ENCODE results near the gene DNER. TPM values are rescaled to one million over a fixed set of nuclear protein-coding genes. Genes with fewer than 3 reads are reported as not detected.

The DNER gene
- total RNA-seq, 1 donor from 2014 or later: 0.34 TPM

DNA sequence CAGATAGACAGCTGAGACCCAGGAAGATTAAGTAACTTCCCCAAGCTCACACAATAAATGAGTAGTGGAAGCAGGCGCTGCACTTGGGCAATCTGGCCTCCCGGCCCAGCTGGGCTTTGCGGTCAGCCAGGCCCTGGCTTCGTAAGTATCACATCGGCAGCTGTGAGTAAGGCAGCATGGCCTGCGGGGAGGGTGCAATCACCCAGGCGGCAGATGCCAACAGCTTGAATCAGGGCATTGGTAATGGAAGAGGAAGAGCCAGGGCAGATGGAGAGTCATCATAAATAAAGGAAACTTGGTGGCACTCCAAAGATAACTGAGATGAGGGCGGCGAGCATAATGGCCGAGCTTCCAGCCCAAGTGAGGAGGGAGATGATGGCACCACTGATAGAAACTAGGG is 225.3 kb downstream of the DNER start:
- DNase-seq (ENCODE audit: low spot score): no peak

GRCh38 chr2:229488232-229488631 is 226.1 kb downstream of the DNER start:
- DNase-seq (ENCODE audit: low spot score): no peak

DNA sequence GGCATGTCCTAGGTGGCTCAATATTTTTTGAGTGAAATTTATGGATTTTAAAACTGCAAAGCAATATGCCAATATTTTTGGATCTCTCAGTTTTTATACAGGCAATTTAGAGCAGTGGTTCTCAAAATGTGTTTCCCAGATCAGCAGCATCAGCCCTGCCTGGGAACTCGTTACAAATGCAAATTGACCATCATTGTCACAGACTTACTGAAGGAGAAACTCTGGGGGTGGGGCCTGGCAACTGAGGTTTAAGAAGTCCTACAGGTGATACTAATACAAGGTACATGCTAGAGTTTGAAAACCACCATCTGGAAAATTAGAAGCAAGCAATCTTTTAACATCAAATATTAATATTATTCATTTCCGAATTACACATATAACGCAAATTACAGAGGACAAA is 227.7 kb downstream of the DNER start:
- DNase-seq (ENCODE audit: low spot score): no peak

- DNase-seq (ENCODE audit: low spot score): no peak
These were observed 228.5 kb downstream of the DNER start for GRCh38 chr2:229485857-229486256.

GRCh38 chr2:229477269-229477755 is 237.0 kb downstream of the DNER start:
- no peak for DNase-seq (ENCODE audit: low spot score)

GRCh38 chr2:229475778-229476177 is 238.6 kb downstream of the DNER start:
- DNase-seq (ENCODE audit: low spot score): no peak

- no peak for DNase-seq (ENCODE audit: low spot score)
These were observed 240.2 kb downstream of the DNER start for GRCh38 chr2:229474125-229474524.

DNA sequence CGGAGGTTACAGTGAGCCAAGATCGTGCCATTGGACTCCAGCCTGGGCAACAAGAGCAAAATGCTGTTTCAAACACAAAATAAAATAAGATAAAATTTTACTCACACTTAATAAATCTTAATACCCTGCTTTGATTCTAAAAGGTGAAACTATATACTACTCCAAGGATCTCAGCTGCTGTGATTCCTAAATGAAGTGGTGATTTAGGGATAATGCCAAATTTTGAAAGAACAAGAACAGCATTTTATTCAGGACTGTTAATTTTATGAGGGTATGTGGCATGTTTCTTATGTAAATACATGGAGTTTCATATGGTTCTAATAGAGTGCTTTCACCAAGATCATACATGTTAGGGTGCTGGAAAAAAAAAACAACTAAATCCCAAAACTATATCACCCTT is 243.6 kb downstream of the DNER start:
- DNase-seq (ENCODE audit: low spot score): no peak

- DNase-seq (ENCODE audit: low spot score): no peak
These were observed 246.6 kb downstream of the DNER start for GRCh38 chr2:229467783-229468182.

GRCh38 chr2:229463841-229464346 is 250.5 kb downstream of the DNER start:
- no peak for DNase-seq (ENCODE audit: low spot score)

DNA sequence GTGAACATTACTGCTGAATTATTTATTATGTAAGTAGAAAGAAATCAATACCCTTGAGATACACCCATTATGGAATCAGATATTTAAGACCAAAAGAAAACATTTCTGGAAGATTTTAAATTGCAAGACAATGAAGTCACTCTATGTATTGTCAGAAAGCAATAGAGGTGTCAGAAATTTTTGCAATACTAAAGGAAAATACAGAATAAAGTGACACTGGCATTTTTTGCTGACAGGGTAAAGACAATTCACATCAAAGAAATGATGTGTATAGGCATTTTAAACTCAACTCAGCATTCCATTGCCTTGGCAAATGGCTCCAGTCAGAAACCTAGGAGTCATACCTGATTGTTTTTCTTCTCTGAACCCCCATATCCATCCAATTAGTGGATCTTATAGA is 252.2 kb downstream of the DNER start:
- DNase-seq (ENCODE audit: low spot score): no peak

DNA sequence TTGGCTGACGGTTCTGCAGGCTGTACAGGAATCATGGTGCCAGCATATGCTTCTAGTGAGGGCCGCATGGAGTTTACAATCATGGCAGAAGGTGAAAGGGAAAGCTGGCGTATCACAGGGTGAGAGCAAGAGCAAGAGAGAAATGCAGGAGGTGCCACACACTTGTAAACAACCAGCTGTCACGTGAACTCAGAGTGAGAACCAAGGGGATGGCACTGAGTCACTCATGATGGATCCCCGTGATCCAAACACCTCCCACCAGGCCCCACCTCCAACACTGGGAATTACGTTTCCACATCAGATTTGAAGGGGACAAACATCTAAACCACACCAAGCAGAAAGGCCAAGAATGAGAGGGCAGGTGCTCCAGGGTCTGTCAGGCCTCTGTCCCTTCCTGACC is 258.3 kb downstream of the DNER start:
- DNase-seq (ENCODE audit: low spot score): no peak

GRCh38 chr2:229454934-229455631 is 259.3 kb downstream of the DNER start:
- DNase-seq (ENCODE audit: low spot score): no peak

DNA sequence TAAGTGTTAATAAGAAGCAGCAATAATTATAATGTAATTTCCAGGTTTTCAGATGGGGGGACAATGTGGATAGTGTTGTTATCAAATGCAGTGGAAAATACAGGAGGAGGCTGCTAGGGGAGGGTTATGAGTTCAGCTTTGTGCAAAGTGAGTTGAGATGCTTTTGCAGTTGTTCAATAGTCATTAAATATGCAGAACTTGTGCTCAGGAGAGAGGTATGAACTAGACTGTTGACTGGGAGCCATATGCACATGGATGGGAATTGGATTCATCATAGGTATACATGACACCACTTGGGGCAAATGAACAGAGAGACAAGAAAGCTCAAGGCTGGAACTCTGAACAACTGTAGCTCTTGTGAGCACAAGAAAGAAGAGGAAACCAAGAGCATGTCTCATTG is 261.1 kb downstream of the DNER start:
- DNase-seq (ENCODE audit: low spot score): no peak

- no peak for DNase-seq (ENCODE audit: low spot score)
These were observed 262.5 kb downstream of the DNER start for GRCh38 chr2:229451852-229452251.

DNA sequence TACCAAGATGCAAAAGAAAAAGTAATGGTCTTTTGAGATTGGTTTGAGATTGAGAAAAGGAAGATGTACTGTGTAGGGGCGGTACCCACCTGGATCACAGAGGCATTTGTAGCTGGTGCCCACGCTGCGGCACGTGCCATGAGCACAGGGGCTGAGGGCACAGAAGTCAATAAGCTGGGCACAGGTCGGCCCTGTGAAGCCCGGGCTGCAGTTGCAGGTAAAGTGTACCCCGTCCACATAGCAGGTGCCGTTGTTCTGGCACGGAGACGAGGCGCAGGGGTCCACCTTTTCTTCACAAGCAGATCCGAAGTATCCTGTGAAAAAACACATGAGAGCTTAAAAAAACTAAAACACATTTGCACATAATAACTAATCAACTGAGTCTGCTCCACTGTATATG is 267.1 kb downstream of the DNER start:
- no peak for DNase-seq (ENCODE audit: low spot score)

- DNase-seq (ENCODE audit: low spot score): no peak
These were observed 268.0 kb downstream of the DNER start for GRCh38 chr2:229446350-229446749.

DNA sequence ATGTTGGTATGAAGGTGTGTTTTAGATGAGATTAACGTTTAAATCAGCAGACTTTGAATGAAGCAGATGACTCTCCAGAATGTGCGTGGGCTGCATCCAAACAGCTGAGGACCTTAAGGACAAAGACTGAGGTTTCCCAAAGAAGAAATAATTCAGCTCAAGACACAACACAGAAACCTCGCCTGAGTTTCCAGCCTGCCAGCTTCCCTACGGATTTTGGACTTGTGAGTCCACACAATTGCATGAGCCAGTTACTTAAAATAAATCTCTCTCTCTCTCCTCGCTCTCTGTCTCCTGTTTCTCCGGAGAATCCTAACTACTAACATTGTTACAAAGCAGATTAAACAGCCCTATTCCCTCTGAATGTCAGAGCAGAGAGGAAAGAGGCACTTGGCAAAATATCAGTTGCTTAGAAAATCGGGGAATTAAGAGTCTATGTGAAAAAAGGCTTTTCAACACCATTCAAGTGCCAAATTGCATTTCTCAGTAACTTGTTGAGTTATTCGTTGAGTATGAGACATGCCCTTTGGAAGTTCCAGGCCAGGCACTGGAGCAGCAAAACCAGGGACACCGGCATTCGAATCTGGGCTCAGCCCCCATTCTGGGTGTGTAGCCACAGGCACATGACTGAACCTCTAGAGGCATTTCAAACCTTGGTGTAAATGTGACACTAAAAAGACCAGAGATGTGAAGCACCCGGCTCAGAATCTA is 268.7 kb downstream of the DNER start:
- no peak for DNase-seq (ENCODE audit: low spot score)

DNA sequence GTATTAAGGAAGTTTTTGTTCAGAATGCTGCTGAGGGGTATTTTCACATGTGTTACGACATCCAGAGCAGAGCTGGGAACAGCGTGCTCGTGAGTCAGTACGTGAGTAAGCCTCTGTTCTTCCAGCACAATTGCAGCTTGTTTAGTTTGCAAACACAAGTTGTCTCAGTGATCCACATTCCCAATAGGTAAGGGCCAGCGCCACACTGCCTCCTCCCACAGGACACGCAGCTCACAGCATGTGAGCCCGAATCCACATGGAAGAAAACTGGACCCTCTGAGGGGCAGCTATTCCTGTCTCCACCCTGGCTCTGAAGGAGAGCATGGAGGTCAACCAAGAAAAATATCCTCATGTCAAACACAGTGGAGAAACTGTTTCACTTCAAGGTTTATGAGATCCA is 269.3 kb downstream of the DNER start:
- peak; percentile 59 for DNase-seq (ENCODE audit: low spot score)

DNA sequence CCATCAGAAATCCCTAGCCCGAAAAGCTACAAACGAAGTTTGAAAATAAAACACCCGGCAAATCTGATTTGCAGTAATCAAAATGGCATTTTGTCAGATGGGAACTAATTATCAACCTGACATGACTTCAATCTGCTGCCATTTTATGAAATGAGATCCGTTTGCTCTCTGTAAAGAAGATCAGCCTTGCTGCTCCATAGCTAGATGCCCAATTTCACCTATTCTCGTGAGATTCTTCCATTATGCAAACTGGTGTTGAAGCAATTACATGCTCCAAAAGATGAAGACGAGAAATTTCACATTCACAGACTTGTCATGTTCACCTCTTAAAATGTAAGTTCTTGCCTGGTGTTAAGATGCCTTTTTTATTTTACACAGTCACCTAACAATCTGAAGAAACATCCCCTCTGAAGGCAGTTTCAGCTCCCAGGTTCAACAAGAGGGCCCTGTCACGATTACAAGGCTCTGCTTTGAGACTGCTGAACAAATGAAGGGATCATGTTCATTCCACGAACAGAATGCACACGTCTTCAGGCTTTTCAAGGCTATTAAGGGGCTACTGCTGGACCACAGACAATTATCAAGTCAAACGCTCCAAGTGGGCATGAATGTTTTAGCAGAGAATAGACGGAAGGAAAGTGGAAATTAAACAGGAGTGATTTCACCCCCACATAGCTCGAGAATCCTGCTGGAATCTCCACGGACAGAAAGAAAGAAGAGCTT is 270.6 kb downstream of the DNER start:
- DNase-seq (ENCODE audit: low spot score): no peak

GRCh38 chr2:229443141-229443540 is 271.2 kb downstream of the DNER start:
- no peak for DNase-seq (ENCODE audit: low spot score)

DNA sequence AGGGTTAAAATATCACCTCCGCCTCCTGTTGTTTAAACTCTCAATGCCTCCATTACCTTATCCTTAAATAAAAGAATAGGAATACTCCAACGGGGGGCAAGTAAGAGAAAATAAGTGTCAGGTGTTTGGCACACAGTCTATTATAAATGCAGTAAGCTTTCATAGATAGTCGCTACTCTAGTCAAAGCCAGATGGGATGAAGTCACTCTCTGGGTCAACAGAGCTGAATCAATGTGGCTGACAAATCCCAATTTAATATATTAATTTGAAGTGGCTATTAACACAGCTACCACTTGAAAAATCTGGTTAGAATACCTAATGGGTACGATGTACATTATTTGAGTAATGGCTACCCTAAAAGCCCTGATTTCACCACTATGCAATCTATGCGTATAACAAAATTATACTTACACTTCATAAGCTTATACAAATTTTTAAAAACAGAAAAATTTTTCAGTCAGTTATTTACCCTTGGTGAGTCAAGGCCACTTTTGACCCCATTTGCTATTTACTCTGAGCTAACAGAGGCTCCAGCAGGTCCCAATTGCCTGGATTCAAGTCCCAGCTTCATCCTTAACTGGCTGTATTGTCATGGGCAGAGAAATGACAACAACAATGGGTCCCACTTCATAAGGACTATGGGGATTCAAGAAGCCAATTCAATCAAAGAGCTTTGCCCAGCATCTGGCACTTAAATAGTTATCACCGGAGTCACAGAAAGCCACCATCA is 275.8 kb downstream of the DNER start:
- DNase-seq (ENCODE audit: low spot score): no peak

Data from ureter (tissue), 1 donor.